GM21360 (cell line): ENCODE measurements around the gene EPX.

Experiments used
- ATAC-seq: cut with Tn5 transposase; IDR thresholded peaks from one replicate; pipeline ENCODE4 v1.9.1; 2021; ENCODE audit warnings: mild to moderate bottlenecking, moderate library complexity; ENCODE audit not compliant: unreplicated experiment

Gene EPX

GRCh38 chr17:58249270-58250133, 57.0 kb downstream of the EPX start:
- peak; percentile 72 for ATAC-seq

DNA sequence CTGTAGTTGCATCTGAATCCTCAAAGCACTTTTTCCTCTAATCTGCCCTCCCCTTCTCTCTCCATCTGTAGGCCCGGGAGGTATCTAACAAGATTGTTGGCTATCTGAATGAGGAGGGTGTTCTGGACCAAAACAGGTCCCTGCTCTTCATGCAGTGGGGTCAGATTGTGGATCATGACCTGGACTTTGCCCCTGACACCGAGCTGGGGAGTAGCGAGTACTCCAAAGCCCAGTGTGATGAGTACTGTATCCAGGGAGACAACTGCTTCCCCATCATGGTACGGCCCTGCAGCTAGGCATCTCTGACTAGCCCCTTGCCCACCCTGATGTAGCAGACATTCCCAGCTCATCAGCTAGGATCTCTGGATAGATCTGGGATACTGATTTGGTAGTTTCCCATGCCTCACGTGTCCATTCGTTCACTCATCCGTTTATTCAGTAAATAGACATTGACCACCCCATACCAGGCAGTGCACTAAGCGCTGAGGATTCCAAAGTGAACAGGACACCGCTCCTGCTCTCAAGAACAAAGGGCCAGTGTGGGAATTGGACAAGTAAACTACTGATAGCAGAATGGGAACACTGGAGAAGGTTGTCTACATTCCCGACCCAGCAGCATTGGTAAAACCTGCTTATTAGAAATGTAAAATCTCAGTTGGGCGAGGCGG, 58.0 kb downstream of the EPX start:
- ATAC-seq = no peak

DNA sequence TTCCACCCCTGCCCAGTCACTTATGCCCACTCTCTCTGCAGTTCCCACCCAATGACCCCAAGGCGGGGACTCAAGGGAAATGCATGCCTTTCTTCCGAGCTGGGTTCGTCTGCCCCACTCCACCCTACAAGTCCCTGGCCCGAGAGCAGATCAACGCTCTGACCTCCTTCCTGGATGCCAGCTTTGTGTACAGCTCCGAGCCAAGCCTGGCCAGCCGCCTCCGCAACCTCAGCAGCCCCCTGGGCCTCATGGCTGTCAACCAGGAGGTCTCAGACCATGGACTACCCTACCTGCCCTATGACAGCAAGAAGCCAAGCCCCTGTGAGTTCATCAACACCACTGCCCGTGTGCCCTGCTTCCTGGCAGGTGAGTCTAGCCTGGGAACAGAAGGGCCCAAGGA, 59.6 kb downstream of the EPX start:
- no peak for ATAC-seq

DNA sequence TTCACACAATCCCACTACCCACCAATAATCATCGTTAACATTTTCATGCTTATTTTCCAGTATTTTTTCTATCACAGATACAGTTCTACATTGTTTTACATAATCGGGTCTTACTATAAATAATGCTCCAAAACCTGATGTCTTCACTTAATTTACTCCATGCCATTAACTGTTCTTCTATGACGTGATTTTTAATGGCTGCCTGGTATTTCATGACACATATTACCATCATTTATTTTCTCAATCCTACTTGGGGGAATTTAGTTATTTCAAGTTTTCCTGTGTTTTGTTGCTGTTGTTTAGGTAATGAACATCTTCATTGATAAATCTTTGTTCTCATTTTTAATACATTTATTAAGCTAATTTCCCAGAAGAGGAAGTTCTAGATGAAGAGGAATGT, 60.6 kb downstream of the EPX start:
- ATAC-seq = no peak
